Stimulated activated CD8-positive, alpha-beta memory T cell treated with anti-CD3 and anti-CD28 coated beads, Interleukin-4, amount 100 ng/mL, for 1 hour (primary cell): Measurements from ENCODE around the gene ATMIN.

Experiments
- DNase-seq, 2 donors: peaks; one replicate each; pipeline ENCODE4 v3.0.0-alpha.2; 2020; ENCODE audit warnings: low read depth in 2 of 2, low spot score in 1 of 2

Gene ATMIN, protein sequence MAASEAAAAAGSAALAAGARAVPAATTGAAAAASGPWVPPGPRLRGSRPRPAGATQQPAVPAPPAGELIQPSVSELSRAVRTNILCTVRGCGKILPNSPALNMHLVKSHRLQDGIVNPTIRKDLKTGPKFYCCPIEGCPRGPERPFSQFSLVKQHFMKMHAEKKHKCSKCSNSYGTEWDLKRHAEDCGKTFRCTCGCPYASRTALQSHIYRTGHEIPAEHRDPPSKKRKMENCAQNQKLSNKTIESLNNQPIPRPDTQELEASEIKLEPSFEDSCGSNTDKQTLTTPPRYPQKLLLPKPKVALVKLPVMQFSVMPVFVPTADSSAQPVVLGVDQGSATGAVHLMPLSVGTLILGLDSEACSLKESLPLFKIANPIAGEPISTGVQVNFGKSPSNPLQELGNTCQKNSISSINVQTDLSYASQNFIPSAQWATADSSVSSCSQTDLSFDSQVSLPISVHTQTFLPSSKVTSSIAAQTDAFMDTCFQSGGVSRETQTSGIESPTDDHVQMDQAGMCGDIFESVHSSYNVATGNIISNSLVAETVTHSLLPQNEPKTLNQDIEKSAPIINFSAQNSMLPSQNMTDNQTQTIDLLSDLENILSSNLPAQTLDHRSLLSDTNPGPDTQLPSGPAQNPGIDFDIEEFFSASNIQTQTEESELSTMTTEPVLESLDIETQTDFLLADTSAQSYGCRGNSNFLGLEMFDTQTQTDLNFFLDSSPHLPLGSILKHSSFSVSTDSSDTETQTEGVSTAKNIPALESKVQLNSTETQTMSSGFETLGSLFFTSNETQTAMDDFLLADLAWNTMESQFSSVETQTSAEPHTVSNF

DNA sequence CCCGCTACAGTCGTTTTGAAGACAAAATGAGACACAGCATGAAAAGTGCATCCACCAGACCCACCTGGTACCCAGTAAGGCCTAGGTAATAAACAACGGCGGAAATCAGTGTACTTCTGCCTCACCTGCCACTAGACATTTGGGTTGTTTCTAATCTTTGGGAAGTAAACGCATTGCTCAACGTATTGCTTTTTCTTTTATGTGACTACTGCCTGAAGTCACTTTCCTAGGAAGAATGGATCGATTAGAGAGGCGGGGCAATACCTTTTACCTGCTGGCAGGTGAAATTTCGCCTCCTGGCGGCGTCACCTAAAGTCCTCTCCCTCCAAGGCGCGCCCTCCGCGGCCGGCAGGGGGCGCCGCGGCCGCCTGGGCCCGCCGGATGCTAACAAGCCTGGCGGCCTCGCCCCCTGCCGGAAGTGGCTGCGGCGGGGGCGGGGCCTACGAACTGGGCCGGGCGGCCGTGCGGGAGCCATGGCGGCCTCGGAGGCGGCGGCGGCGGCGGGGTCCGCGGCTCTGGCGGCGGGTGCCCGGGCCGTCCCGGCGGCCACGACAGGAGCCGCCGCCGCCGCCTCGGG, at the start of gene ATMIN:
Gene ATMIN, plus strand, starts transcription at position 445 of the 577 bp plus-strand sequence. Its CDS starts 29 bp downstream, at position 474.
- DNase-seq, result peak; percentile 64 to 79

- no peak for DNase-seq
Measured at GRCh38 chr16:80986557-80986956, 49.1 kb upstream of the ATMIN start.

DNA sequence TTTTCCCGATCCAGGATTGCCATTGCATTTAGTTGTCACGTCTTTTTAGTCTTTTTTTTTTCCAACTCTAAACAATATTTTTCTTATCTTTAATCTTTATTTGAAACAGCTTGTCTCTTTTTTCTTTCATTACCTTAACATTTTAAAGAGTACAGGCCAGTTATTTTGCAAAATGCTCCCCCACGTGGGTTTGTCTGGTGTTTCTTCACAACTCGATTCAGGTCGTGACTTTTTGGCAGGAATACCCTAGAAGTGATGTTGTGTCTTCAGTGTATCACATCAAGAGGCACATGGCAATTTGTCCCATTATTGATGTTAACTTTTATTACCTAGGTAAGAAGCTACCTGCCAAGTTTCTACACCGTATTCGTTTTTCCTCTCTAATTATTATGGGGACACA, 46.9 kb upstream of the ATMIN start:
- DNase-seq, result no peak

- no peak for DNase-seq
Measured at GRCh38 chr16:80989801-80990200, 45.8 kb upstream of the ATMIN start.

GRCh38 chr16:80990577-80990976, 45.1 kb upstream of the ATMIN start:
- no peak for DNase-seq

GRCh38 chr16:80990978-80991377, 44.7 kb upstream of the ATMIN start:
- DNase-seq, result no peak

DNA sequence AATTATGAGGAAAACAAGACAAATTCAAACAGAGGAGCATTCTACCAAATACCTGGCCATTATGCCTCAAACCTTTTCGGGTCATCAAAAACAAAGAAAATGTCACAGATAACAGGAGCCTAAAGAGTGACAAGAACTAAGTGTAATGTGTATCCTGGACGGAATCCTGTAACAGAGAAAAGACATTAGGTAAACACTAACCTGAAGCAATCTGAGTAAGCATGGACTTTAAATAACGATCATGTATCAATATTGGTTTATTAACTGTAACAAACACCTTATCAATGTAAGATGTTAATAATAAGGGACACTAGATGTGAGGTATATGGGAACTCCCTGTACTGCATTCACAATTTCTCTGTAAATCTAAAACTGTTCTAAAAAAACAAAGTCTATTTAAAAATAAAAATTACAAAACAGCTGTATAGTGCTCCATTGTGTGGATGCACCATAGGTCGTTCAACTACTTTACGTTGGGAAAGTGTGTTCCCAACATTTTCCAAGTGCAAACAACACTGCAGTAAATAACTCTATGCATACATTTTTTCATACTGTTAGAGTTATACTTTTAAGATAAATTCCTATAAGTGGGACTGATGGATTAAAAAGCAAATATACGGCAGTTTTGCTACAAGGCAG, 43.7 kb upstream of the ATMIN start:
- DNase-seq, result no peak

DNA sequence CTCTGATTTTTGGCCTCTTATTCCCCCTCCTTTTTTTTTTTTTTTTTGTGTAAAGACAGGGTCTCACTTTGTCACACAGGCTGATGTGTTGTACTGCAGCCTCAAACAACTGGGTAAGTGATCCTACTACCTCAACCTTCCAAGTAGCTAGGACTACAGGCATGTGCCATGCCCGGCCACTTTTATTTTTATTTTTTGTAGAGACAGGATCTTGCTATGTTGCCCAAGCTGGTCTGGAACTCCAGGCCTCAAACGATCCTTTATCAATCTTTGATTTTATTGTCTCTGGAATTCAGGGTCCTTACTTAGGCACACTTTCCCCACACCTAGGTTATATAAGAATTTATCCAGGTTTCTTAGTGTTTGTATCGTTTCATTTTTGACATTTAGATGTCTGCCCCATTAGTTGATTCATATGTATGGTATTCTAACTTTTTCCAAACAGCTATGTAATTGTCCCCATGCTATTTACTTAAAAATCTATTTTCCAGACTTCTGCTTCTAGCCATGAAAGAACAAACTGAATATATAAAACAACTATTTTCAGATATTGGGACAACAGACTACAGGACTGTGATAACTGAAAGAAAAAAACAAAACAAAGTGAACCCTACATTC, 42.9 kb upstream of the ATMIN start:
- no peak for DNase-seq

DNA sequence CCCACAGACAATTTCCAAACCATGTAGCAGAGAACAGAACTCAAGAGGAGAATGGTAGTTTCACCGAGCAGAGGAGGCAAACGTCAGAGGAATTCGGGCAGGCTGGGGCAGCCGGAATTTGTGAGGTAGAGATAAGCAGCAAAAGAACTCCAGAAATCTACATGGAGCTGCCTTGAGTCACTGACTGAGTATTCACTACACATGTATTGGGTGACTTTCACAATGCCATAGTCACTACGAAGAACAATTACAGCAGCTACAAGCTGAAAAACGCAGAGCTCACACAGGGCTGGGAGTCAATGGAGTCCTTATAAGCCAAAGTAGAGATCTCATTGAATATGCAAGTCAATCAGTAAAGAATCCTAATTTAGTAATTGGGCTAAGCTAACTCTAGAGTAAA, 42.3 kb upstream of the ATMIN start:
- no peak for DNase-seq

- DNase-seq, result no peak
Measured at GRCh38 chr16:80993834-80994233, 41.8 kb upstream of the ATMIN start.

DNA sequence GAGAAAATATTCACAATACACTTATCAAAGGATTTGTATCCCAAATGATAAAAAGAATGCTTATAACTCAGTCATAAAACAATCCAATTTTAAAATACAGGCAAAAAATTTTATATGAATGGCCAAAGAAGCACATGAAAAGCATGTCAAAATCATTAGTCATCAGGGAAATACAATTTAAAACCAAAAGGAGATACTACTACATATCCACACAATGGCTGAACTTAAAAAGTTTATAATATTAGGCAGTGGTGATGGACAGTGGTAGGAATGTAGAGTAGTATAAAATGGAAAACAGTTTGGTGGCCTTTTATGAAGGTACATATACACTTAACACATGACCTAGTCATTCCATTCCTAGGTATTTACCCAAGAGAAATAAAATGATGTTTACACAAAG, 41.2 kb upstream of the ATMIN start:
- no peak for DNase-seq

- no peak for DNase-seq
Measured at GRCh38 chr16:80996688-80997138, 38.9 kb upstream of the ATMIN start.

DNA sequence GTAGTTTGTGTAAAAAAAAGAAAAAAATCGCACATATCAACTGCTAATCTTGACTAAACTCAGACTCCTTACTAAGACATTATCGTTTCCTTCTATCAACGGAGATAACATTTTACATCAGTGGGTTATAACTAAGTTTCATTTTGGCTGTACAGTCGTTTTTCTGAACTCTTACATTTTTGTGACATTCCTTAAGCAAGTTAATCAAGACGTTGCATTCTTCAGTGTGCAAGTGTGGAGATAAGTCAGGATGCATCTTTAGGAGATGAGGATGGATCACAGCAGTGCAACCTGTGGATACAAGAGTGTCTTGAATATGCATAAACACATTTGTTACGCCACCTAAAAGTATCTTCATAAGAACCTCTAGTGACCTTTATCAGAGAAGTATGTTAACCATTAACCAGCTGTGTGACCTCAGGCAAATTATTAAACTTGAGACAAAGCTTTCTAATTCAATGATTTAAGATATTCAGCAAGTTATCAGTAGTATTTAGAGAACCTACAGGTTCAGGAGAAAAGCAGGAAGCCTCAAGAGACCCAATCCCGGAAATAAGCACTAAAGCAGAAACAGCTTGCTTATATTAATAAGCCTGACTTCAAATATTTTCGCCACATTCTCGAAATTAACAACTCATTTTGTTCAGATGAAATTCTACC, 38.4 kb upstream of the ATMIN start:
- no peak for DNase-seq

DNA sequence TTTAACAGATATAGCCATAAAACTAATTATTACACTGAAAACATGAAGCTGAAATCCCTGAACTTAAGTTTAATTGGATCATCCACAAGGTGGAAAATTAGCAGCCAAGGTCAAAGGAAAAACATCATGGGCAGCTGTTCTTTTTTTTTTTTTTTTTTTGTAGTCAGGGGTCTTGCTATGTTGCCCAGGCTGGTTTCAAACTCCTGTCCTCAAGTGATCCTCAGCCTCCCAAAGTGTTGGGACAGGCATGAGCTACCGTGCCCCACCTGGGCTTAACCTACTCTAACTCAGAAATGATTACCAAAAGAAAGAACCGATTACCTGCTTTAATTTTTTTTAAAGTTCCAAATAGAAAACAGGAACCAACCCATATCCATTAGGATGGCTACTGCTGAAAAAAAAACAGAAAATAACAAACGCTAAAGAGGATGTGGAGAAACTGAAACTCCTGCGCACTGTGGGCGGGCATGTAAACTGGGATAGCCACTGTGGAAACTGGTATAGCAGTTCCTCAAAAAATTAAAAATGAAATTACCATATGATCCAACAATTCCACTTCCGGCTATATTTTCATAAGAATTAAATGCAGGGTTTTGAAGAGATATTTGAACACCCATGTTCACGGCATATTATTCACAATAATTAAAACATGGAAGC, 37.5 kb upstream of the ATMIN start:
- DNase-seq, result no peak

DNA sequence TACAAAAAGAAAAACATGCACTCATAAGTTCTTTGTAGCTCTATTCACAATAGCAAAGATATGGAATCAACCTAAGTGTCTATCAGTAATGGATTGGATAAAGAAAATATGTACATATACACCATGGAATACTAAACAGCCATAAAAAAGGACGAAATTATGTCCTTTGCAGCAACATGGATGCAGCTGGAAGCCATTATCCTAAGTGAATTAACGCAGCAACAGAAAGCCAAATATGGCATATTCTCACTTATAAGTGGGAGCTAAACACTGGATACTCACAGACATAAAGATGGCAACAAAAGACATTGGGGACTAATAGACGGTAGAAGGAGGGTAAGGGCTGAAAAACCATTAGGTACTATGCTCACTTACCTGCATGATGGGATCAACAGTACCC, 34.8 kb upstream of the ATMIN start:
- DNase-seq, result no peak

GRCh38 chr16:81001330-81001729, 34.3 kb upstream of the ATMIN start:
- no peak for DNase-seq

GRCh38 chr16:81003064-81003463, 32.6 kb upstream of the ATMIN start:
- DNase-seq, result no peak

GRCh38 chr16:81003610-81004460, 31.8 kb upstream of the ATMIN start:
- no peak for DNase-seq
